Measurements from ENCODE around the gene SPRR5. TPM values are rescaled to one million over a fixed set of nuclear protein-coding genes. Genes with fewer than 3 reads are reported as not detected.

Gene SPRR5
- polyA plus RNA-seq, 1 of the 3 experiments (the other 2 are of a cell fraction), result not detected

- Histone ChIP-seq H3K9me2 (no peaks in the 10 kb centered on the region), H3K79me2 (ENCODE audit: insufficient read depth) (no peaks in the 10 kb centered on the region), H2AFZ (ENCODE audit: low read depth) (no peak overlapping the region), H3F3A (replicated peaks; ENCODE audit: insufficient read depth) (no peaks in the 10 kb centered on the region), H3K36me3 (replicated peaks in 1 of 2; ENCODE audit: control insufficient read depth in 1 of 2, insufficient read depth in 2 of 2, low read length in 1 of 2) (no peaks in the 10 kb centered on the region), H3K27me3 (ENCODE audit: insufficient read depth) (peaks cover 28% of the 10 kb centered on the region; the same call in 1 of the 2 replicates), H3K9ac (no peak overlapping the region), H3K4me3 (ENCODE audit: low read depth in 2 of 2, low read length in 1 of 2) (no peak overlapping the region), H3K4me1 (ENCODE audit: control insufficient read depth in 1 of 2, insufficient read depth in 2 of 2, low read depth in 1 of 2, low read length in 1 of 2) (no peaks in the 10 kb centered on the region), H3K4me2 (no peak overlapping the region), H4K20me1 (ENCODE audit: insufficient read depth) (no peaks in the 10 kb centered on the region), H3K9me3 (no peaks in the 10 kb centered on the region), H3K27ac (ENCODE audit: low read depth in 2 of 2, low read length in 1 of 2) (no peak overlapping the region)
- TF ChIP-seq EP300 (IDR thresholded peaks at IDR 0.05; ENCODE audit: borderline replicate concordance in 1 of 2, low read depth in 1 of 2, low read length in 1 of 2), result no peak
- no peak for TF ChIP-seq REST (IDR thresholded peaks at IDR 0.05; ENCODE audit: low read depth, low read length)
- no peak for TF ChIP-seq GATA2 (CRISPR knock-in tag; IDR thresholded peaks at IDR 0.05)
- no peak for TF ChIP-seq YY1 (IDR thresholded peaks at IDR 0.05; ENCODE audit: low read depth)
- TF ChIP-seq FOSL2 (IDR thresholded peaks at IDR 0.05; ENCODE audit: borderline replicate concordance, low read depth), result no peak
- no peak for TF ChIP-seq USF2 (IDR thresholded peaks at IDR 0.05; ENCODE audit: borderline replicate concordance, low read depth, low read length)
- no peak for TF ChIP-seq MAX (IDR thresholded peaks at IDR 0.05; ENCODE audit: low read depth)
- TF ChIP-seq TAF1 (IDR thresholded peaks at IDR 0.05; ENCODE audit: borderline replicate concordance, low read depth, low read length), result no peak
- TF ChIP-seq RXRA (IDR thresholded peaks at IDR 0.05; ENCODE audit: borderline replicate concordance, low read depth), result no peak
- no peak for TF ChIP-seq IRF3 (IDR thresholded peaks at IDR 0.05; ENCODE audit: low read depth, low read length)
- TF ChIP-seq TEAD4 (IDR thresholded peaks at IDR 0.05; ENCODE audit: borderline replicate concordance, insufficient read depth), result no peak
- WGBS (ENCODE audit: low lambda C conversion rate), result 2% methylated on average over 6 of the region's 7 CpGs
- POLR2A ChIA-PET, result no interaction called here
- DNase-seq, result no peak
- CTCF ChIA-PET, result no interaction called here
These were observed 6.8 kb downstream of the SPRR5 start for GRCh38 chr1:152953761-152954160.
